Adrenal gland (tissue), 12 donors: ENCODE measurements around the gene SYT1. TPM values are rescaled to one million over a fixed set of nuclear protein-coding genes. Genes with fewer than 3 reads are reported as not detected.

Source experiments
- DNase-seq, 7 donors: peaks; one replicate each; pipeline ENCODE4 v3.0.0-alpha.2; 2019 to 2020
- H3K27ac ChIP-seq, 5 donors: fragments of 200-600 bp; sonication (generic) in 4 of 5; 1 replicate in 3 of 5; 2 replicates in 2 of 5; pipeline versions ENCODE4 v1.5.1 to v1.8.0; 2016 to 2020; ENCODE audit warnings: mild to moderate bottlenecking in 1 of 5
- H3K27me3 ChIP-seq: fragments of 200-600 bp; 2 replicates; pipeline ENCODE4 v1.8.0; 2021
- H3K36me3 ChIP-seq, 2 donors: fragments of 200-600 bp; replicated peaks in 1 of 2; 1 replicate in 1 of 2; 2 replicates in 1 of 2; pipeline versions ENCODE4 v1.5.1 to v1.8.0; 2018 to 2022
- H3K4me1 ChIP-seq, 2 donors: fragments of 200-600 bp; replicated peaks in 1 of 2; 1 replicate in 1 of 2; 2 replicates in 1 of 2; pipeline versions ENCODE4 v1.5.1 to v1.8.0; 2018 to 2021
- H3K4me3 ChIP-seq, 4 donors: fragments of 200-600 bp; sonication (generic) in 3 of 4; one replicate each; pipeline ENCODE4 v1.5.1; 2016 to 2018
- H3K9me3 ChIP-seq, 3 donors: fragments of 200-600 bp; sonication (generic) in 1 of 3; replicated peaks in 1 of 3; 1 replicate in 2 of 3; 2 replicates in 1 of 3; pipeline versions ENCODE4 v1.5.1 to v1.8.0; 2016 to 2021
- CTCF ChIP-seq, 6 experiments: fragments of 450-650 bp in 4 of 6; fragments of 200-600 bp in 2 of 6; sonication (generic) in 1 of 6; IDR thresholded peaks; 1 replicate in 5 of 6; 2 replicates in 1 of 6; pipeline versions ENCODE4 v1.5.1 to v1.8.0; 2016 to 2021; ENCODE audit warnings: antibody characterized with exemption in 6 of 6, mild to moderate bottlenecking in 2 of 6, moderate library complexity in 1 of 6
- POLR2A ChIP-seq, 2 donors: fragments of 450-650 bp; IDR thresholded peaks; one replicate each; pipeline ENCODE4 v1.6.1; 2017; ENCODE audit warnings: antibody characterized with exemption in 2 of 2, mild to moderate bottlenecking in 2 of 2, moderate library complexity in 1 of 2
- WGBS, 4 donors: extraction: QIAGEN DNeasy Blood & Tissue Kit in 2 of 4; methylation state at CpG; one replicate each; pipeline versions ENCODE4 v1.1.5 to v1.1.7; 2013 to 2017; 5-methylcytosine and 5-hydroxymethylcytosine counted together
- intact Hi-C, 2 donors: fragments of 100-400 bp; cut with DNase I; formaldehyde crosslinking; loops; one replicate each; pipeline versions ENCODE4 v1.14.1 to v1.15.0; 2022 to 2023
- polyA plus RNA-seq, 3 donors: library from polyadenylated mRNA; stranded (reverse); fragments of 200-250 nt in 2 of 3; fragments of 350-450 nt in 1 of 3; fragmentation: Illumina TruSeq in 1 of 3; extraction: RNeasy Lipid Tissue Mini Kit (QIAGEN cat#74804) in 1 of 3; gene quantifications; one replicate each; pipeline ENCODE4 v1.2.3, GENCODE V29; 2013 to 2014
- total RNA-seq, 9 donors: library from RNA; depleted of rRNA in 4 of 9; stranded (reverse); fragments of >200 nt in 4 of 9; fragments of 120-200 nt in 1 of 9; fragmentation: NEBNext Ultra II Directional in 1 of 9; extraction: Animal tissue kit (Norgen Biotek cat#: 25700) in 1 of 9; gene quantifications; one replicate each; pipeline versions ENCODE4 v1.1.0 to v1.2.4, GENCODE V29; 2013 to 2023
- donor health status: healthy with polysubstance abuse.
- donor health status: Bipolar disorder and iron deficiency.
- donor health status: DM: yes; HTN: yes; CAD: no.
- donor health status: DM: no; HTN: no; CAD: no.
- donor health status: DM: no; HTN: no; CAD: no.
- donor health status: DM: yes; HTN: yes; CAD: no.

Gene SYT1
- total and polyA plus RNA-seq, 12 donors, result 0.42 to 22.3 (median 4.6) TPM

GRCh38 chr12:79307340-79307739 is 442.8 kb downstream of the SYT1 start:
- 89 to 96% (median 92%) methylated on average over 11 to 16 of the region's 16 CpGs for WGBS, 4 donors
- no peak overlapping the region for H3K27ac ChIP-seq
- TF ChIP-seq POLR2A (IDR thresholded peaks at IDR 0.05) (no peak), CTCF (IDR thresholded peaks at IDR 0.05) (no peak)
- H3K4me3 ChIP-seq, result no peak overlapping the region
- no peaks in the 10 kb centered on the region for H3K9me3 ChIP-seq
- DNase-seq, result no peak
- no peaks in the 10 kb centered on the region for H3K36me3 ChIP-seq
- no peaks in the 10 kb centered on the region for H3K27me3 ChIP-seq
- no peaks in the 10 kb centered on the region for H3K4me1 ChIP-seq
- intact Hi-C loops, result no loop called here

GRCh38 chr12:79309039-79309438 is 444.5 kb downstream of the SYT1 start:
- no peaks in the 10 kb centered on the region for H3K36me3 ChIP-seq
- no peak overlapping the region for H3K4me3 ChIP-seq
- H3K27me3 ChIP-seq, result no peaks in the 10 kb centered on the region
- intact Hi-C loops, result no loop called here
- 57 to 63% (median 63%) methylated on average over 2 of the region's 2 CpGs for WGBS, 4 donors
- no peak for DNase-seq
- H3K9me3 ChIP-seq, result no peaks in the 10 kb centered on the region
- no peaks in the 10 kb centered on the region for H3K4me1 ChIP-seq
- TF ChIP-seq POLR2A (IDR thresholded peaks at IDR 0.05), result no peak
- no peak for TF ChIP-seq CTCF (IDR thresholded peaks at IDR 0.05)
- no peak overlapping the region for H3K27ac ChIP-seq

DNA sequence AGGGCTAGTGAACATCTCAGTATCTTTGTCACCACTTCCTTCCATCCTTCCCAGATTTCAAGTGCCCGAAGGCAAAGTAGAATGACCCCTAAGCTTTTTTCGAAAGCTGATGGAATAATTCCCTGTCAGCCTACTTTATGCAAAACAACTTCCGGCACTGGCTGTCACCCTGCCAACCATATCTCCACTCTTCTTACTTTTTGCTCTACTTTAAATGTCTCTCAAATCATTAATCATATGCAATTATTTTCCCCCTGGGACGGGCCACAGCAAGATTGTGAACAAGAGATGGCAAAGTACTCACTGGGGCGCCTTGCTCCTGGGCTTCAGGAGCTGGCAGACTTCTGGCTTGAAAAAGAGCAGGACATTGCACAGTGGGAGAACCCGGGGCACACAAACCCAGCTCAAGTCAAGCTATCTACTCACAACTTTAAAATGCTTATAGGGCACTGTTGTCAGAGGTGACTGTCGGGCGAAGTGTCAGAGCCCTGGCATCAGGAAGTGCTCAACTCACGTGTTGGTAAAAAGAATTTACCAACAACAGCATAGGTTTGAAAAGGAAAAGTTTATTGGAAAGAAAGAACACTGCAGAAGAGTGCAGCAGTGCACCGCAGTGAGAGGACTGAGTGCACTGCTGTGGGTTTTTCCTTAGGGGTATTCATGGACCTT is 452.7 kb downstream of the SYT1 start:
- no peaks in the 10 kb centered on the region for H3K36me3 ChIP-seq
- intact Hi-C loops, result no loop called here
- no peak overlapping the region for H3K27ac ChIP-seq
- H3K4me1 ChIP-seq, result no peaks in the 10 kb centered on the region
- 67 to 70% (median 69%) methylated on average over 10 of the region's 10 CpGs for WGBS, 4 donors
- no peak overlapping the region for H3K4me3 ChIP-seq
- peak in 1 of 7 donors; percentile 2 for DNase-seq
- no peaks in the 10 kb centered on the region for H3K27me3 ChIP-seq
- no peaks in the 10 kb centered on the region for H3K9me3 ChIP-seq
- TF ChIP-seq POLR2A (IDR thresholded peaks at IDR 0.05) (no peak), CTCF (IDR thresholded peaks at IDR 0.05) (no peak)

DNA sequence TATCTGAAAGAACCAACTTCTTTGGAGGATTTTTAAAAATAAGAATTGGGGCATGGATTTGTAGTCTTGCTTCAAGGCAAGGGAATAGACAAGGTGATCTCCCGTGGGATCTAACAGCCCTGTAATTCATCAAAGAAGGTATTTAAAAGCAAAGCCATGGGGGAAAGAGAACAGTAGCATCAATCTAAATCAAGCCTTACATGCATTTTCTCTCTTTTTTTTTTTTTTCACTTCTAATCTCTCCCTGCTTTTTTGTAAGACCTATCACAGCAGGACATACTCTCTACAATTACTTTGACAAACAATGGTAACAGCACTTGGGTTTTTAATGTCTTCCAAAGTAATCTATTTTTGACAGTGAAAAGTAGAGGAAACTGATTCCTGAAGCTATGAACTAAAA is 458.3 kb downstream of the SYT1 start:
- TF ChIP-seq CTCF (IDR thresholded peaks at IDR 0.05), result no peak
- TF ChIP-seq POLR2A (IDR thresholded peaks at IDR 0.05), result no peak
- Histone ChIP-seq H3K27ac (no peak overlapping the region), H3K36me3 (no peaks in the 10 kb centered on the region), H3K4me3 (no peak overlapping the region), H3K27me3 (no peaks in the 10 kb centered on the region), H3K9me3 (no peaks in the 10 kb centered on the region), H3K4me1 (no peaks in the 10 kb centered on the region)
- intact Hi-C loops, result no loop called here
- WGBS, 4 donors, result 57 to 83% (median 59%) methylated on average over 1 of the region's 1 CpG
- DNase-seq, result no peak
